HepG2 (cell line): ENCODE data around the gene APBB2. TPM values are rescaled to one million over a fixed set of nuclear protein-coding genes. Genes with fewer than 3 reads are reported as not detected.
A peak's percentile ranks its signal among the peaks of the same experiment; 100 is the strongest.

Experiments
- AGO2 ChIP-seq: fragments of 200-400 bp; formaldehyde crosslinking; optimal IDR thresholded peaks from 2 replicates; pipeline ENCODE3; 2017; ENCODE audit warnings: mild to moderate bottlenecking, low read depth, low read length, moderate library complexity
- CCDC6 ChIP-seq: sonication (generic); formaldehyde crosslinking; IDR thresholded peaks from 2 replicates; pipeline ENCODE4 v1.8.1; 2022; ENCODE audit warnings: mild to moderate bottlenecking, missing genetic modification reagents, moderate library complexity
- CENPT ChIP-seq: sonication (generic); formaldehyde crosslinking; IDR thresholded peaks from 2 replicates; pipeline ENCODE4 v1.8.0; 2022; ENCODE audit warnings: low read depth, mild to moderate bottlenecking, moderate library complexity, missing genetic modification reagents
- CERS6 ChIP-seq: sonication (generic); formaldehyde crosslinking; IDR thresholded peaks from 2 replicates; pipeline ENCODE4 v1.5.0; 2020; ENCODE audit warnings: missing genetic modification reagents
- GPBP1L1 ChIP-seq: sonication (generic); formaldehyde crosslinking; IDR thresholded peaks from 2 replicates; pipeline ENCODE4 v1.5.0; 2020; ENCODE audit warnings: mild to moderate bottlenecking, missing genetic modification reagents
- HMG20A ChIP-seq: IDR thresholded peaks from 2 replicates; pipeline ENCODE4 v1.6.1; 2016; ENCODE audit warnings: borderline replicate concordance
- HMGXB3 ChIP-seq: sonication (generic); formaldehyde crosslinking; IDR thresholded peaks from 2 replicates; pipeline ENCODE4 v1.4.0; 2020; ENCODE audit warnings: missing genetic modification reagents, borderline replicate concordance
- KDM5A ChIP-seq: fragments of 200-600 bp; sonication (generic); IDR thresholded peaks from 2 replicates; pipeline ENCODE4 v1.7.0; 2018; ENCODE audit warnings: antibody characterized with exemption, mild to moderate bottlenecking, low read length, borderline replicate concordance
- KMT2A ChIP-seq: sonication (generic); formaldehyde crosslinking; IDR thresholded peaks from 2 replicates; pipeline ENCODE4 v1.4.0; 2020; ENCODE audit warnings: missing genetic modification reagents
- MATR3 ChIP-seq: sonication (generic); formaldehyde crosslinking; IDR thresholded peaks from 2 replicates; pipeline ENCODE4 v1.4.0; 2020; ENCODE audit warnings: missing genetic modification reagents
- MEIS2 ChIP-seq: sonication (generic); formaldehyde crosslinking; IDR thresholded peaks from 2 replicates; pipeline ENCODE4 v1.9.0; 2021; ENCODE audit warnings: mild to moderate bottlenecking, missing genetic modification reagents
- RARG ChIP-seq: sonication (generic); formaldehyde crosslinking; IDR thresholded peaks from 2 replicates; pipeline ENCODE4 v1.4.0; 2020; ENCODE audit warnings: low read depth, mild to moderate bottlenecking, missing genetic modification reagents
- ZBTB38 ChIP-seq: sonication (generic); formaldehyde crosslinking; IDR thresholded peaks from 2 replicates; pipeline ENCODE4 v1.5.1; 2020; ENCODE audit warnings: mild to moderate bottlenecking, missing genetic modification reagents
- ZFP90 ChIP-seq: sonication (generic); formaldehyde crosslinking; IDR thresholded peaks from 2 replicates; pipeline ENCODE4 v1.8.0; 2022; ENCODE audit warnings: missing genetic modification reagents, mild to moderate bottlenecking, inconsistent platforms, borderline replicate concordance
- ZGPAT ChIP-seq: IDR thresholded peaks from 2 replicates; pipeline ENCODE4 v1.6.1; 2016; ENCODE audit warnings: mild to moderate bottlenecking
- ZNF260 ChIP-seq: sonication (generic); formaldehyde crosslinking; IDR thresholded peaks from 2 replicates; pipeline ENCODE4 v1.4.0; 2020; ENCODE audit warnings: missing genetic modification reagents, low read depth, mild to moderate bottlenecking, borderline replicate concordance
- ZNF333 ChIP-seq: sonication (generic); formaldehyde crosslinking; IDR thresholded peaks from 2 replicates; pipeline ENCODE4 v1.4.0; 2020; ENCODE audit warnings: mild to moderate bottlenecking, missing genetic modification reagents, borderline replicate concordance
- ZNF446 ChIP-seq: sonication (generic); formaldehyde crosslinking; IDR thresholded peaks from 2 replicates; pipeline ENCODE4 v1.5.0; 2020; ENCODE audit warnings: mild to moderate bottlenecking, missing genetic modification reagents
- ZNF850 ChIP-seq: sonication (generic); formaldehyde crosslinking; conservative IDR thresholded peaks from 2 replicates; pipeline ENCODE4 v1.9.0; 2021; ENCODE audit warnings: mild to moderate bottlenecking, missing genetic modification reagents
- ZSCAN5A ChIP-seq: sonication (generic); formaldehyde crosslinking; IDR thresholded peaks from 2 replicates; pipeline ENCODE4 v1.8.0; 2022; ENCODE audit warnings: mild to moderate bottlenecking, missing genetic modification reagents, borderline replicate concordance
- polyA plus RNA-seq, 8 experiments: library from polyadenylated mRNA; depleted of rRNA in 3 of 8; stranded (reverse) in 7 of 8; unstranded in 1 of 8; fragments of >200 nt; fragmentation: Illumina TruSeq in 4 of 8; extraction: Trizol in 4 of 8; gene quantifications; 2 replicates each; pipeline versions ENCODE4 v1.2.1 to v1.2.3, GENCODE V29; 2011 to 2016; ENCODE audit warnings: low read depth in 4 of 8, missing spikeins in 1 of 8, mixed read lengths in 1 of 8; ENCODE audit not compliant: insufficient read depth in 1 of 8
- total RNA-seq, 5 experiments: library from RNA; depleted of rRNA; stranded (reverse); fragments of >200 nt; fragmentation: Illumina TruSeq; extraction: Trizol; gene quantifications; 2 replicates each; pipeline ENCODE4 v1.2.3, GENCODE V29; 2016; ENCODE audit warnings: low read depth in 1 of 5

APBB2 gene
- total and polyA plus RNA-seq, 2 of the 13 experiments (the other 11 are each of a cell fraction or from before 2014, with no cell fraction given), result 11.7 to 17.0 TPM

- TF ChIP-seq HMGXB3 (CRISPR knock-in tag) (0 out of 2 replicates have a peak, but pooled peaks have one; percentile 44), ZBTB38 (CRISPR knock-in tag) (no peak), ZGPAT (CRISPR knock-in tag) (peak; percentile 77), CCDC6 (no peak), ZNF850 (CRISPR knock-in tag) (no peak), ZSCAN5A (CRISPR knock-in tag) (no peak), CENPT (CRISPR knock-in tag) (no peak), CERS6 (CRISPR knock-in tag) (no peak), HMG20A (CRISPR knock-in tag) (peak; percentile 96), ZNF446 (CRISPR knock-in tag) (no peak), ZNF333 (CRISPR knock-in tag) (no peak), ZNF260 (CRISPR knock-in tag) (no peak), MEIS2 (CRISPR knock-in tag) (peak; percentile 68; the same call in 1 of the 2 replicates), ZFP90 (no peak), GPBP1L1 (CRISPR knock-in tag) (no peak), MATR3 (no peak), KDM5A (no peak), KMT2A (CRISPR knock-in tag) (no peak), RARG (CRISPR knock-in tag) (no peak), AGO2 (no peak)
These were observed 82.2 kb downstream of the APBB2 start (continued) for GRCh38 chr4:41132055-41132683.
